Adrenal gland (tissue), 5 donors: ENCODE results near the gene TEAD1.

ENCODE experiments used
- POLR2A ChIP-seq, 2 donors: fragments of 450-650 bp; IDR thresholded peaks; one replicate each; pipeline ENCODE4 v1.6.1; 2017; ENCODE audit warnings: antibody characterized with exemption in 2 of 2, mild to moderate bottlenecking in 2 of 2, moderate library complexity in 1 of 2
- TF ChIP-seq, protein P1 (sequence below), 6 experiments: fragments of 450-650 bp in 4 of 6; fragments of 200-600 bp in 2 of 6; sonication (generic) in 1 of 6; IDR thresholded peaks; 1 replicate in 5 of 6; 2 replicates in 1 of 6; pipeline versions ENCODE4 v1.5.1 to v1.8.0; 2016 to 2021; ENCODE audit warnings: antibody characterized with exemption in 6 of 6, mild to moderate bottlenecking in 2 of 6, moderate library complexity in 1 of 6
- donor health status: DM: no; HTN: no; CAD: no.

DNA sequence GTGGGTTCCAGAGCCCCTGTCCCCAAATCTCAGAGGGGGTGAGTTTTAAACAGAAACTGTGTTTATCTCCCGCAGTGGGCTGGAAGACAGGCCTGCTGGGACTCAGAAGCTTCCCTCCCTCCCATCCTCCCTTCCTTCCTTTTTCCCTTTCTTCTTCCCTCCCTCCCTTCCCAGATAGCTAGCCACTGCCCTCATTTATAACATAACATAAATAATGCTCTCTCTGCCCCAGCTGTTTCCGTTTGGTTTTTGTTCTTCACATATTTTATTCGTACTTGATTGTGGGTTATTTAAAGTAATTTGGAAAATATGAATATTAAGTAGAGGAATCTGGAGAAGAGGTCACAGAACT lies 140.9 kb downstream of the TEAD1 start:
- TF ChIP-seq, protein P1, sequence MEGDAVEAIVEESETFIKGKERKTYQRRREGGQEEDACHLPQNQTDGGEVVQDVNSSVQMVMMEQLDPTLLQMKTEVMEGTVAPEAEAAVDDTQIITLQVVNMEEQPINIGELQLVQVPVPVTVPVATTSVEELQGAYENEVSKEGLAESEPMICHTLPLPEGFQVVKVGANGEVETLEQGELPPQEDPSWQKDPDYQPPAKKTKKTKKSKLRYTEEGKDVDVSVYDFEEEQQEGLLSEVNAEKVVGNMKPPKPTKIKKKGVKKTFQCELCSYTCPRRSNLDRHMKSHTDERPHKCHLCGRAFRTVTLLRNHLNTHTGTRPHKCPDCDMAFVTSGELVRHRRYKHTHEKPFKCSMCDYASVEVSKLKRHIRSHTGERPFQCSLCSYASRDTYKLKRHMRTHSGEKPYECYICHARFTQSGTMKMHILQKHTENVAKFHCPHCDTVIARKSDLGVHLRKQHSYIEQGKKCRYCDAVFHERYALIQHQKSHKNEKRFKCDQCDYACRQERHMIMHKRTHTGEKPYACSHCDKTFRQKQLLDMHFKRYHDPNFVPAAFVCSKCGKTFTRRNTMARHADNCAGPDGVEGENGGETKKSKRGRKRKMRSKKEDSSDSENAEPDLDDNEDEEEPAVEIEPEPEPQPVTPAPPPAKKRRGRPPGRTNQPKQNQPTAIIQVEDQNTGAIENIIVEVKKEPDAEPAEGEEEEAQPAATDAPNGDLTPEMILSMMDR (IDR thresholded peaks at IDR 0.05): no peak
- no peak for TF ChIP-seq POLR2A (IDR thresholded peaks at IDR 0.05)
